ENCODE measurements around the gene PDE9A.
A peak's percentile ranks its signal among the peaks of the same experiment; 100 is the strongest.

Gene PDE9A

GRCh38 chr21:42734323-42734971 is 81.0 kb downstream of the PDE9A start:
- DNase-seq (ENCODE audit: low read depth in 1 of 2, low spot score in 1 of 2) = no peak

DNA sequence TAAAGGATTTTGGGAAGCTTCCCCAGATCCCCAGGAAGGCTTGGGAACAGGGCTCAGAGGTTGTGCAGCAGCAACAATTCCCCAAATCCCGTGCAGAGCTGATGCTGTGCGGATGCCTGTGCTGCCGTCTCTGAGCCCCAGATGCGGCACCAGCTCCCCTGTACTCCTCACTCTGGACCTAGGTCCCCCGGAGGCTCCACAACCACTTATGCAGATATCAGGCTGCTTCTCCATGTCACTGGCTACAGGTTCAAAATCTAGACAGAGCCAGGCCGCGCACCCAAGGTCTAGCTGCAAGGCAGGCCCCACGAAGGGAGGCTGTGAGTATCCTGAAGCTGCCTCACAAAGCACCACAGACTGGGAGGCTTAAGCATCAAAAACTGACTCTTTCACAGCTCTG is 81.6 kb downstream of the PDE9A start:
- no peak for DNase-seq (ENCODE audit: low read depth in 1 of 2, low spot score in 1 of 2)

DNA sequence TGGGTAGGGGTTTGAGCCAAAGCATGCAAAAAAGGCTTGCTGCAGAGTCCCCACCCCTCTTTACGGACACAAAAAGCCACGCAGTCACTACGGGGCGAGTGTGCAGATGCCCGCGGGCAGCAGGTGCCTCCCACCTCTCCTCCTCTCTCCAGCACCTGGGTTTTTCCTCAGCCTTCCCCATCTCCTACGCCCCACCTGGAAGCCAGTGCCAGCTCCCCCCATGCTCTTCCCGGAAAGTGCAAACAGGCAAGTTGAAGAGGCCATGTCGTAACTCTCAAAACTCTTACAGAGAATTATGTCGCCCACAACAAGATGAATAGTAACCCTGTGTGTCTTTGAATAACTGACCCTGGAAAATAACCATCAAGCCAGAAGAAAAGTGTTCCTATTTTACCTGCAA is 82.5 kb downstream of the PDE9A start:
- no peak for DNase-seq (ENCODE audit: low read depth in 1 of 2, low spot score in 1 of 2)

DNA sequence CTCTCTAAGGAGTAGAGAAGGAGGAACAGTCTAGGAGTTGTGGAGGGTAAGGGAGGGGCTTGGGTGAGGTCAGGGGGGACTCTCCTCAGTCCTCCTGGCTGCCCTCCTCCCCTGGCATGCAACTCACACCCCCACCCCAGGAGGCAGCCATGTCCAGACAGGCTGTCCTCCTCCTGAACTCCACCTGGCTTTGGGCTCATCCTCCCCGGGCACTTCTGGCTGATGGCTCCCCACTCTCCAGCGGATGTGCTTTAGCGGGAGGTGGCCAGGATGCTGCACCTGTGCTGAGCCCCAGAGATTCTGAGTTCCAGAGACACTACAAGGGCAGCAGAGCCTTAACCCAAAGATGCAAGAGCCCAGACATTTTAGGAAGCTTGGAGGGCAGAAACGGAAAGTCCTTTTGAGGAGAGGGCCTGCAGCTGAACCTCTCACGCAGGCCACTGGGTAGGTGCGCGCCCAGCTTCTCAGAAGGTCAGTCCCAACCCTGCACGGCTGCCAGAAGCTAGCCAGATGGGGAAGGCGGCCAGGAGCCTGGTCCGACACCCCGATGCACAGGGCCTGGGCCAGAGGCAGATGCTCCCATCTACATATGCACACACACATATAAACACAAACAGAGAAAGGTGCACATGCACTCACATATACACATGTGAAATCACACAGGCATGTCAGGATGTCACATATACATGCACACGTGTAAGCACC is 83.4 kb downstream of the PDE9A start:
- no peak for DNase-seq (ENCODE audit: low read depth in 1 of 2, low spot score in 1 of 2)

DNA sequence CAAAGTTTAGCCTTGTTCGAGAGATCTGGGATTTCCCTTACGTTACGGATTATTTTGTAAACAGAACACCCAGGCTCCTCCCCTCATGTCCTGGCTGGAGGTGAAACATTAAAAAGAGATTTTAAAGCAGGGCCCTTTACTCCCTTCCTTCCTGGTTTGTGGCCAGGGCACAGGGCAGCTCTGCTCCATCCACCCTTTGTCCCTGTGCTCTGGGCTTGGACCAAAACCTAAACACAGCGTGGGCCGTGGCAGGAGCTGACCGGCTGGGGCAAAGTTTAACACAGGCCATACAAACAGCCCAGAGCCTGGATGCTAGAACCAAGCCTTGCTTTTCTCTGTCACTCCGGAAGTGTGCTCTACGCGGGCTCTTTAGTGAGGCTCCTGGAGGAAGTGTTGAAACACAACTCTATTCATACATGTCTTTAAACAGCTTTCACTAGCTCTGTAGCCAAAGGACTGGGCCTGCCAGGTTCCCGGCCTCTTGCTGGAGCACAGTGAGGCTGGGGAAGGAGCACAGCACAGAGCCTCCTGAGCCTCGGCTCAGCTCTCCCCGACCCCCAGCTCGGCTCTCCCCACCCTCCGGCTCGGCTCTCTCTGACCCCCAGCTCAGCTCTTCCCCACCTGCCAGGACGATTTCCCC is 84.7 kb downstream of the PDE9A start:
- DNase-seq (ENCODE audit: low read depth in 1 of 2, low spot score in 1 of 2) = peak in 1 of 2 donors; percentile 11

DNA sequence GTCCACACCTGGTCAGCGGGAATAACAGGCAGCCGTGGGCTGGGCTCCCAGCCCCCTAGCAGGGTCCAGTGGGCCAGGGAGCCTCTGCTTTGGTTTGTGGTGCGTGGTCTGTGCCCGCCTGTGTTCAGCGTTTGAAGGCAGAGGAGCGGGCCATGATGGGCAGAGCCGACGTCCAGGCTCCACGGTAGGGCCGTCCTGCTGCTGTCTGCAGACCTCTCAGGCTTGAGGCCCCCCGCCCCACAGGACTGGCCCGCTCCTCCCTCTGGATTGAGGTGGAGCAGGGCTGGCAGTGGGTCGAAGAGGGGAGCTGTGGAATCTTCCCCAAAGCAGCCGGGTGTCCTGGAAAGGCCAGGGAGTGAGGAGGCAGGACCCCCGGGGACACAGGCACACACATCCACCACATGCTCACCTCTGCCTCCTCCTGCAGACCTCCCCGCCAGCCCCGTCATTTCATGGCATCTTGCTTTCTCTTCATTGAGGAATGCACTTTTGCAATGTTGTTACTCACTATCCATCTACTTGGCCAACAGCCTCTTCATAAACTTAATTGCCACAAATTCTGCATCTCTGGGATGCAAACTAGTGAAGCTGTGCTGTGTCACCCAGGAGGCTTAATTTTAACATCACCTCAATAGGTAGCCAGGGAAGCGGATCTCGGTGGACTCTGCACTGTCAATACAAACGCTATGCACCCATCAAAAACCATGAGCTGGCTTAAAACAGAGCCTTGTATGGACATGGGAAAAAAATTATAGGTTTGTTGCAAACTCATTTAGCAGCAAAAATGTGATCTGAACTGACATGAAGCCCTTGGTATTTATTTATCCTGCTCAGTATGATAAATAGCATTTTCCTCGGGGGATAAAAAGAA is 85.9 kb downstream of the PDE9A start:
- no peak for DNase-seq (ENCODE audit: low read depth in 1 of 2, low spot score in 1 of 2)

DNA sequence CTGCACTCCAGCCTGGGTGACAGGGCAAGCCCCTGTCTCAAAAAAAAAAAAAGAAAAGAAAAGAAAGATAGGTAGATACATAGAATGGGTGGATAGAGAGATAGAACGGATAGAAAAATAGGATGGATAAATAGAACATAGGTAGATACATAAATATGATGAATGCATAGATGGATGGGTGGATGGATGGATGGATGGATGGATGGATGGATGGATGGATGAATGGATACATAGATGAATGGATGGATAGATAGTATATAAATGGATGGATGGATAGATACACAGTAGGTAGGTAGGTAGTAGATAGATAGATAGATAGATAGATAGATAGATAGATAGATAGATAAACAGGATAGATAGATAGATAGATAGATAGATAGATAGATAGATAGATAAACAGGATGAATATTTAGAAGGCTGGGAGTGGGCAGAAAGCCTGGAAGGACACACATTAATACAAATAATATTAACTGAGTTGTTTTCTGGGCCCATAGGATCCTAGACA is 87.0 kb downstream of the PDE9A start:
- DNase-seq (ENCODE audit: low read depth in 1 of 2, low spot score in 1 of 2) = no peak

GRCh38 chr21:42741066-42741465 is 87.6 kb downstream of the PDE9A start:
- no peak for DNase-seq (ENCODE audit: low read depth in 1 of 2, low spot score in 1 of 2)

DNA sequence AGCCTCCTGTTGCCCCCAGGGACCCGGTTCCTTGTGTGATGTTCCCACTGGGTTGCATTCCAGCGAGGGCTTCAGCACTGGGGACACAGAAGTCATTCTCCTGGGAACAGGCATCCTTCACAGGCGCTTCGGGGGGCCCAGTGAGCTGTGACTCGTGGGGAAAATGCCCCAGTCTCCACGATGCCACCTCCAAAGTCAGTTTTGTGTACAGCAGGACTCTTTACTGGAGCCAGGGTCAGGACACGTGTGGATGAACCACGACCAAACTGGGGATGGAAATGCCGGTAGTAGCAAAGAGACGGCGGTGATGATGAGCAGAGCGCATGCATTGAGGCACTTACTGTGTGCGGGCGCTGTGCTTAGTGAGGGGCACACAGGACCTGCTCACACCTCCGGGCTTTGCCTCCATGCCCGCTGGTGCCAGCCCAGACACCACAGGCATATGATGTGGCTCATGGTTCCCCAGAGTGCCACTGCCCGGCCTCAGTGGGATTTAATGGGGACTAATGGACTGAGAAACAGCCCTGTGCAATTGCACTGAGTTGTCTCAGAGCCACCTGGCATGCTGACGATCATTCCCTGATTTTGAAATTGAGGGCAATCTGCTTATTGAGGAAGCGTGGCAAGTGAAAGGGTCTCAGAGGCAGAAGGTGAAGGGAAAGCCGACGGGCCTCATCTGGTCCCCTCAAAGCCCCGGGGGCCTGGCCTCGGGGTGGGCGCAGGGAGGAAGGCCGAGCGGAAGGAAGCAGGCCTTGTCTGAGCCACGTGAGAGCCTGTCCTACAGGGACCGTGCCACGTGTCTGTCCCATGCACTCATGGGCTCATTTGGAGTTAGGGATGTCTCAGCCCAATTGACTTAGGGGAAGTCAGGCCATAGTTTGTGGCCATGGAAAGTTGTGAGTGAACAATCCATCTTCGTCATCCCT is 91.4 kb downstream of the PDE9A start:
- no peak for DNase-seq (ENCODE audit: low read depth in 1 of 2, low spot score in 1 of 2)

DNA sequence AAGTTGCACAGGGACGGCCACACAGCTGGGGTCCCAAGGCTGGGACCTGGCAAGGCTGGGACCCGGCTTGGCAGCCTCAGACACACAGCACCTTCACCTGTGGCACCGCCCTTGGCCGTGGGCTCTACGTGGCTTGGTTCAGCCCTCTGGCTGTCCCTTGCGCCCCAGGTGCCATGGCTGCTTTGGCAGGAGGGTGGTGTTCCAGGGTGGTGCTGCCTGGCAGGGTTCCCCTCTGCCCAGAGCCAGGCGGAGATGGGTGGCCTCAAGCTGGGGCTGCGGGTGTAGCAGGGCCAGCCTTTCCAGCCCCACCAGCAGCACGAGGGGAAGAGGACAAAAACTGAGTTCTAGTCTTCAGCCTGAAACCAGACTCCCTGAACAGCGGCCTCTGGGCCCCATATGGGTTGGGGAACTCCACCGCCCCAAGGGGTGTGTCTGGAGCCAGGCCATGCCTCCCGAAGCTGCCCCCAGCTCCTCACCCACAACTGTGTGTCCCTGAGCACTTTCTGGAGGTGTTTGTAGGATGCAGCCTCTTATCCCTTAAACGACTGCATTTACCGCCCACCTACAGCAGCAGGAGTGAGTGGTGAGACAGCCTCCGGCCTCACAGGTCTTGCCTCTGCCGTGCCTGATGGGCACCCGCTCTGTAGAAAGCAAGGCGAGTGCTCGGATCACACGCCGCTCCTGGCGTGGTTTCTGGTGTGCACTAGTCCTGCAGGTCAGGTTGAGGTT is 92.3 kb downstream of the PDE9A start:
- no peak for DNase-seq (ENCODE audit: low read depth in 1 of 2, low spot score in 1 of 2)

DNA sequence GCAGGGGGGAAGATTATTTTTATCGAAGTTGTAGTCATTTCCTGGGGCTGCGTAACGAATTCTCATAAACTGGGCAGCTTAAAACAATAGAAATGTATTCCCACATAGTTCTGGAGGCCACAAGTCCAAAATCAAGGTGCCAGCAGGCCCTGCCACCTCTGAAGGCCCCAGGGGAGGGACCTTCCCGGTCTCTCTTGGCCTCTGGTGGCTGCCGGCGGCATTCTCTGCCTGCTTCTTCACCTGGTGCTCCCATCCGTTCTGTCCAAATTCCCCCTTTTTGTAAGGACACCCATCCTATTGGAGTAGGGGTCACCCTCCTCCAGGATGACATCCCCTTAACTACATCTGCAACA is 92.8 kb downstream of the PDE9A start:
- no peak for DNase-seq (ENCODE audit: low read depth in 1 of 2, low spot score in 1 of 2)

GRCh38 chr21:42746593-42747275 is 93.3 kb downstream of the PDE9A start:
- peak in 1 of 2 donors; percentile 37 for DNase-seq (ENCODE audit: low read depth in 1 of 2, low spot score in 1 of 2)

DNA sequence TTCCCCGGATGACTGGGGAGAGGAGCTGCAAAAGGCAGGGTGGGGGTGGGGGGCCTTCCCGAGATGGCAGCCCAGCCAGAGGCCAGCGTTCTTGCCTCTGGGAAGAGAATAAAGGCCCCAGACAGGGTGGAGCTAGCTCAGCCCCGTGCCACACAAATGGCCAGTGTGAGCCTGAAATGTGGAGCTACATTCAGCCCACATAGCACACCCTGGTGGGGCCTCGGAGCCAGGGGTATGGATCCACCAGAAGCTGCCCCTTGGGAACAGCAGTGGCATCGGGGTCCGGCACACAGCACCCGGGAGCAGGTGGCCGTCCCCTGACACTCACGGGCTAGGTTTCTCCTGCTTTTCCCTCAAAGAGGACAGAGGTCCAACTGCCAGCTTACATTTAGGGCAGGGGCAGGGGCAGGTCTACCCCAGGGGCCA is 93.9 kb downstream of the PDE9A start:
- DNase-seq (ENCODE audit: low read depth in 1 of 2, low spot score in 1 of 2) = no peak

DNA sequence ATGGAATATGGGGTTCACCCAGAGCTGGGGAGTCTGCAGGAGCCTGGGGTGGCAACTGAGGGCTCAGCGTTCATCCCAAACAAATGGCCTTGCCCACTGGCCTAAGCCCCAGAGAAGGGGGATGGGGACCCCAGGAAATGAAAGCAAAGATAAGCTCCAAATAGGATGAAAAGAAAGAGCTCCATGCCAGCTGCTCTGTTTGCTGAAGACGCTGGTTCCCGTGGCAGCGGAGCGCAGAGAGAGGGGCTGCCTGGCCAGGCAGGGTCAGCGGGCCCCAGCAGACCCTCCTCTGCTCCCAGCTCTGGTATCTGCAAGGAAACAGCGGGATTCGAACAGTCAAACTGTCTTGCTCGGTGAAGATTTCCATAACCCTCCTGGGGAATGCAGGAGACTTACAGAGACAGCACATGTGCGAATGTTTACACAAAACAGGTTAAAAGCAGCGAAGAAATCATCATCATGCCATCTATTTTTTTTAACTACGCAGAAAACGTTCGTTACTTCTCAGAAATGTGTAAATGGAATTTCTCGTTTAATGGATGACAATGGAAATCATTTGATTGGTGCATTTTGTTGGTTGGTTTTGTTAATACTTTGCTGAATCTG is 94.4 kb downstream of the PDE9A start:
- DNase-seq (ENCODE audit: low read depth in 1 of 2, low spot score in 1 of 2) = no peak

- no peak for DNase-seq (ENCODE audit: low read depth in 1 of 2, low spot score in 1 of 2)
Observed at GRCh38 chr21:42748620-42749176, 95.3 kb downstream of the PDE9A start.

GRCh38 chr21:42750737-42751530 is 97.5 kb downstream of the PDE9A start:
- DNase-seq (ENCODE audit: low read depth in 1 of 2, low spot score in 1 of 2) = no peak

GRCh38 chr21:42751866-42752265 is 98.4 kb downstream of the PDE9A start:
- DNase-seq (ENCODE audit: low read depth in 1 of 2, low spot score in 1 of 2) = no peak

DNA sequence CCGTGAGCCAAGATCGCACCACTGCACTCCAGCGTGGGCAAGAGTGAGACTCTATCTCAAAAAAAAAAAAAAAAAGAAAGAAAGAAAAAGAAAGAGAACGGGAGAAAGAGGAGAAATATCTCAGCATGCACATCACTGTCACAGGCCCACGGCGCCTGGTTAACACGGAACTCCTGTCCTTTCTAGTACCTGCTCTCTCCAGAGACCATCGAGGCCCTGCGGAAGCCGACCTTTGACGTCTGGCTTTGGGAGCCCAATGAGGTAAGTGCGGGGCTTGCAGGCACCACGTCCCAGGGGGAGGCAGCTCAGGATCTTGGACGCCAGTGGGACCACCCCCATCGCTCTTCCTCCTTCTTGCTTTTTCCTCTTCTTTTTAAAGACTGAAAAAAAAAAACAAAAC is 100.4 kb downstream of the PDE9A start:
- no peak for DNase-seq (ENCODE audit: low read depth in 1 of 2, low spot score in 1 of 2)
